Body of pancreas (tissue), 4 donors: Measurements from ENCODE around the gene DEFB123.

Source experiments
- CTCF ChIP-seq, 7 experiments: fragments of 450-650 bp in 4 of 7; fragments of 200-600 bp in 3 of 7; sonication (generic) in 3 of 7; IDR thresholded peaks; one replicate each; pipeline ENCODE4 v1.5.1; 2016 to 2019; ENCODE audit warnings: antibody characterized with exemption in 7 of 7
- POLR2A ChIP-seq, 3 donors: fragments of 450-650 bp; IDR thresholded peaks; one replicate each; pipeline ENCODE4 v1.6.1; 2016; ENCODE audit warnings: antibody characterized with exemption in 3 of 3, mild to moderate bottlenecking in 2 of 3

- TF ChIP-seq CTCF (IDR thresholded peaks at IDR 0.05) (no peak), POLR2A (IDR thresholded peaks at IDR 0.05) (no peak)
These were observed 36.5 kb upstream of the DEFB123 start for GRCh38 chr20:31403886-31404285.
